GM12864 (cell line): ENCODE measurements around the gene ERCC4.

Experiments used
- DNase-seq: peaks from one replicate; pipeline ENCODE4 v3.0.0-alpha.2; 2011; ENCODE audit warnings: low read depth
- H3K4me3 ChIP-seq: 2 replicates; pipeline ENCODE4 v1.5.1; 2011; ENCODE audit warnings: mild to moderate bottlenecking, low read depth, low read length, control low read depth
- CTCF ChIP-seq: IDR thresholded peaks from 2 replicates; pipeline ENCODE4 v1.5.1; 2011; ENCODE audit warnings: low read depth, mild to moderate bottlenecking, moderate library complexity, low read length, control low read depth, inconsistent platforms; ENCODE audit errors: missing control alignments

Gene ERCC4

GRCh38 chr16:13957197-13958078 is 37.5 kb downstream of the ERCC4 start:
- DNase-seq = peak; percentile 64
- no peak for TF ChIP-seq CTCF
- H3K4me3 ChIP-seq = peak overlapping the region; percentile 49

GRCh38 chr16:13958474-13958873 is 38.5 kb downstream of the ERCC4 start:
- no peak for TF ChIP-seq CTCF
- no peak for DNase-seq
- H3K4me3 ChIP-seq = no peak overlapping the region

GRCh38 chr16:13959626-13960025 is 39.7 kb downstream of the ERCC4 start:
- no peak for TF ChIP-seq CTCF
- no peak overlapping the region for H3K4me3 ChIP-seq
- DNase-seq = no peak

GRCh38 chr16:13961099-13961811 is 41.3 kb downstream of the ERCC4 start:
- no peak for DNase-seq
- no peak overlapping the region for H3K4me3 ChIP-seq
- no peak for TF ChIP-seq CTCF

- no peak for TF ChIP-seq CTCF
- no peak for DNase-seq
- H3K4me3 ChIP-seq = no peak overlapping the region
These were observed 42.3 kb downstream of the ERCC4 start for GRCh38 chr16:13962232-13962631.

- no peak for DNase-seq
- H3K4me3 ChIP-seq = no peak overlapping the region
- TF ChIP-seq CTCF = no peak
These were observed 48.9 kb downstream of the ERCC4 start for GRCh38 chr16:13968835-13969234.
